A549 (cell line): ENCODE results near the gene MYOD1. TPM values are rescaled to one million over a fixed set of nuclear protein-coding genes. Genes with fewer than 3 reads are reported as not detected.

Experiments
- ATAC-seq, 2 experiments: fragments of 200-7000 bp in 1 of 2; fragments of >200 bp in 1 of 2; cut with Nextera tagmentation in 1 of 2; cut with Tn5 transposase in 1 of 2; 3 replicates each; pipeline versions ENCODE4 v1.8.0 to v1.9.1; 2018 to 2020; ENCODE audit warnings: mild to moderate bottlenecking in 1 of 2, moderate library complexity in 1 of 2
- CTCF ChIA-PET: fragments of 300-600 bp; sonication (Branson Sonifier 250); formaldehyde crosslinking; extraction: SDS; loops from one replicate; lab custom pipeline; 2021; ENCODE audit warnings: antibody characterized with exemption, inconsistent platforms; lab: Yijun Ruan, JAX
- POLR2A ChIA-PET: fragments of 350-600 bp; formaldehyde crosslinking; extraction: SDS; loops from one replicate; lab custom pipeline; 2021; ENCODE audit warnings: antibody characterized with exemption, inconsistent platforms; lab: Yijun Ruan, JAX
- DNase-seq, 2 experiments: peaks; one replicate each; pipeline versions ENCODE4 v3.0.0 to v3.0.0-alpha.2; 2011 to 2016; ENCODE audit warnings: low read depth in 1 of 2, low spot score in 1 of 2
- FAIRE-seq: peaks from 2 replicates; lab custom pipeline; 2011; peaks lifted over from hg19 to GRCh38; lab: Jason Lieb, UNC
- H3K27ac ChIP-seq, 2 experiments: fragments of >200 bp; sonication (Bioruptor Twin); formaldehyde crosslinking; 3 replicates each; pipeline ENCODE4 v1.5.1; 2016 to 2017
- H3K4me1 ChIP-seq: fragments of >200 bp; sonication (Bioruptor Twin); formaldehyde crosslinking; 3 replicates; pipeline ENCODE4 v1.6.1; 2016
- H3K4me2 ChIP-seq: fragments of >200 bp; sonication (Bioruptor Twin); formaldehyde crosslinking; 3 replicates; pipeline ENCODE4 v1.6.1; 2016
- H3K4me3 ChIP-seq: fragments of >200 bp; sonication (Bioruptor Twin); formaldehyde crosslinking; 3 replicates; pipeline ENCODE4 v1.5.1; 2016
- H3K9me3 ChIP-seq: fragments of >200 bp; sonication (Bioruptor Twin); formaldehyde crosslinking; 3 replicates; pipeline ENCODE4 v1.6.1; 2016
- BHLHE40 ChIP-seq: IDR thresholded peaks from 2 replicates; pipeline ENCODE4 v1.6.1; 2012; ENCODE audit warnings: low read depth, low read length, inconsistent platforms
- CBX2 ChIP-seq: fragments of 200-600 bp; sonication (generic); IDR thresholded peaks from 2 replicates; pipeline ENCODE4 v1.6.1; 2016; ENCODE audit warnings: low read depth, mild to moderate bottlenecking, borderline replicate concordance
- CBX8 ChIP-seq: fragments of 200-600 bp; sonication (generic); IDR thresholded peaks from 2 replicates; pipeline ENCODE4 v1.6.1; 2016
- CEBPB ChIP-seq, 2 experiments: fragments of >200 bp in 1 of 2; sonication (Bioruptor Twin) in 1 of 2; formaldehyde crosslinking in 1 of 2; IDR thresholded peaks; 2 replicates each; pipeline ENCODE4 v1.6.1; 2012 to 2016
- CHD4 ChIP-seq: fragments of 200-600 bp; sonication (generic); IDR thresholded peaks from 2 replicates; pipeline ENCODE4 v1.6.1; 2016; ENCODE audit warnings: antibody characterized with exemption, mild to moderate bottlenecking, borderline replicate concordance
- EHF ChIP-seq: fragments of 250-450 bp; sonication (Bioruptor Pico); IDR thresholded peaks from 2 replicates; pipeline ENCODE4 v1.5.0; 2020; ENCODE audit warnings: mild to moderate bottlenecking
- ESRRA ChIP-seq: fragments of 150-350 bp; IDR thresholded peaks from 2 replicates; pipeline ENCODE4 v1.6.1; 2014; ENCODE audit warnings: mild to moderate bottlenecking, low read length, borderline replicate concordance
- HOXA7 ChIP-seq: fragments of 250-450 bp; sonication (Bioruptor Pico); IDR thresholded peaks from 2 replicates; pipeline ENCODE4 v1.5.0; 2020; ENCODE audit warnings: mild to moderate bottlenecking, moderate library complexity
- JUN ChIP-seq, 2 experiments: fragments of >200 bp; sonication (Bioruptor Twin); formaldehyde crosslinking; IDR thresholded peaks; 2 replicates in 1 of 2; 3 replicates in 1 of 2; pipeline ENCODE4 v1.6.1; 2016 to 2017
- JUNB ChIP-seq: fragments of >200 bp; sonication (Bioruptor Twin); formaldehyde crosslinking; IDR thresholded peaks from 2 replicates; pipeline ENCODE4 v1.6.1; 2016
- MAX ChIP-seq: IDR thresholded peaks from 2 replicates; pipeline ENCODE4 v1.6.1; 2012
- MAZ ChIP-seq: fragments of 150-350 bp; IDR thresholded peaks from 2 replicates; pipeline ENCODE4 v1.6.1; 2014; ENCODE audit warnings: antibody characterized with exemption, low read depth, low read length, borderline replicate concordance
- MYC ChIP-seq: IDR thresholded peaks from 2 replicates; pipeline ENCODE4 v1.6.1; 2012; ENCODE audit warnings: mild to moderate bottlenecking, inconsistent platforms, low read length, improper control_type of control experiment, borderline replicate concordance
- NR3C1 ChIP-seq: fragments of >200 bp; sonication (Bioruptor Twin); formaldehyde crosslinking; IDR thresholded peaks from 3 replicates; pipeline ENCODE4 v1.6.1; 2017
- PHF8 ChIP-seq: fragments of 200-600 bp; sonication (generic); IDR thresholded peaks from 2 replicates; pipeline ENCODE4 v1.6.1; 2016; ENCODE audit warnings: low read depth, mild to moderate bottlenecking, antibody characterized with exemption, moderate library complexity, borderline replicate concordance
- POLR2A ChIP-seq: IDR thresholded peaks from 2 replicates; pipeline ENCODE4 v1.6.1; 2012; ENCODE audit warnings: mild to moderate bottlenecking, low read length
- RARB ChIP-seq: fragments of 250-450 bp; sonication (Bioruptor Pico); IDR thresholded peaks from 2 replicates; pipeline ENCODE4 v1.8.0; 2021; ENCODE audit warnings: mild to moderate bottlenecking, moderate library complexity
- RFX5 ChIP-seq: fragments of 450-650 bp; IDR thresholded peaks from 2 replicates; pipeline ENCODE4 v1.7.1; 2014; ENCODE audit warnings: antibody characterized with exemption, mild to moderate bottlenecking, moderate library complexity
- RNF2 ChIP-seq: fragments of 200-600 bp; sonication (generic); IDR thresholded peaks from 2 replicates; pipeline ENCODE4 v1.6.1; 2016; ENCODE audit warnings: low read depth, mild to moderate bottlenecking, antibody characterized with exemption, moderate library complexity, borderline replicate concordance
- SREBF2 ChIP-seq: fragments of 450-650 bp; IDR thresholded peaks from 2 replicates; pipeline ENCODE4 v1.6.1; 2014; ENCODE audit warnings: mild to moderate bottlenecking, moderate library complexity
- ZFP36 ChIP-seq: fragments of 450-650 bp; IDR thresholded peaks from 2 replicates; pipeline ENCODE4 v1.6.1; 2014; ENCODE audit warnings: borderline replicate concordance; ENCODE audit not compliant: partially characterized antibody
- ZNF302 ChIP-seq: fragments of 250-450 bp; sonication (Bioruptor Pico); IDR thresholded peaks from 2 replicates; pipeline ENCODE4 v1.9.0; 2021; ENCODE audit warnings: inconsistent platforms, mild to moderate bottlenecking, moderate library complexity
- WGBS: methylation state at CpG from one replicate; pipeline ENCODE4 v1.1.6; 2017; ENCODE audit errors: missing lambda C conversion rate; 5-methylcytosine and 5-hydroxymethylcytosine counted together
- polyA plus RNA-seq, 4 experiments: library from polyadenylated mRNA; depleted of rRNA in 3 of 4; stranded (reverse); fragments of >200 nt; fragmentation: RNase III in 1 of 4; extraction: RNeasy Plus Mini Kit Qiagen cat#74134 plus additional on column Dnase treatment in 1 of 4; gene quantifications; 2 replicates in 3 of 4; 3 replicates in 1 of 4; pipeline ENCODE4 v1.2.3, GENCODE V29; 2011 to 2017
- TF ChIP-seq, protein P1 (sequence below): fragments of 450-650 bp; IDR thresholded peaks from 2 replicates; pipeline ENCODE4 v1.6.1; 2014; ENCODE audit warnings: antibody characterized with exemption
- TF ChIP-seq, protein P2 (sequence below): fragments of 200-600 bp; sonication (generic); IDR thresholded peaks from 2 replicates; pipeline ENCODE4 v1.6.1; 2016; ENCODE audit warnings: antibody characterized with exemption, mild to moderate bottlenecking, moderate library complexity

Gene MYOD1
- polyA plus RNA-seq, 2 of the 4 experiments (the other 2 are of a cell fraction), result not detected

DNA sequence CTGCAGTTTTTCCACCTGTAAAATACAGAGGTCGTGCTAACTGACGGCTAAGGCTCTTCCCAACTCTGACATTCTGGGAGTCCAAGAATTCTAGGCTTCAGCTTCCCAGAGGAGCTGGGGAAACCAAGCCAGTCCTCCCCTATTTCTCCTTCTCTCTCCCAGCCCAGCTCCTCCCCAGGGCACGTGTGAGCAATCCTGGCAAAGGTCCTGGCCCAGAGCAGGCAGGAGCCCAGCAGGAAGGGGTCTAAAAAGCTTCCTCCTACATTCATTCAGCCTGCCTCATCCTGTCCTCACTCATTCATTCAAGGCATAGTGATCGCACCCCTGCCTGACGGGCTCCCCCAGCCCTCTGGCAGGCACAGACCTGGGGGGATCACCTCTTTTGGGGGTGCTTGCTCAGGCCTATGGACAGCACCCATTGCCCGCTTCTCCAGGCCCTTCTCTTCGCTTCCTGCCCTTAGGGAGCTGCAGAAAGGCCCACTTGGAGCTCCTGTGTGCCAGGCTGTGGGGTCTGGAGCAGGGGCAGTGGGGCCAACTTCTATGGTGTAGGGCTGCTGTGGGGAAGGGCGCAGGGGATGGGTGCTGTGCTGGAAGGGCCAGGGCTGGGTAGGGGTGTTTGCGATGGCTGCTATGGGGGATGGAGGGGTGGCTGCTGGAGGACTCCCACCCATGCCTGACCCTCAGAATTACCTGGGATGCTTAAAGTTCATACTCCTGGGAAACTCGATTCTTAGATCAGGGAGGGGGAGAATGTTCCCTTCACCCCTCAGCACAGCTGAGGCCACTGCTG, 25.0 kb downstream of the MYOD1 start:
- ChIA-PET POLR2A (interaction anchor here (0.6 kb wide), 1 partner anchor 155 kb away, joined by 4 read pairs; no protein-coding TSS in a partner anchor), CTCF (interaction anchor here (1.0 to 9.8 kb wide), 2 partner anchors 13 to 40 kb away, joined by 3 to 94 read pairs; no protein-coding TSS in a partner anchor)
- 39% methylated on average over 10 of the region's 10 CpGs for WGBS
- ATAC-seq, result peak in 1 of 2 experiments; percentile 25; a peak in 2 of 6 replicates
- H3K9me3 ChIP-seq, result no peaks in the 10 kb centered on the region
- no peak overlapping the region for H3K4me3 ChIP-seq
- H3K27ac ChIP-seq, result no peak overlapping the region
- FAIRE-seq, result no peak
- H3K4me2 ChIP-seq, result no peak overlapping the region
- no peak for TF ChIP-seq NR3C1
- TF ChIP-seq, protein P1, sequence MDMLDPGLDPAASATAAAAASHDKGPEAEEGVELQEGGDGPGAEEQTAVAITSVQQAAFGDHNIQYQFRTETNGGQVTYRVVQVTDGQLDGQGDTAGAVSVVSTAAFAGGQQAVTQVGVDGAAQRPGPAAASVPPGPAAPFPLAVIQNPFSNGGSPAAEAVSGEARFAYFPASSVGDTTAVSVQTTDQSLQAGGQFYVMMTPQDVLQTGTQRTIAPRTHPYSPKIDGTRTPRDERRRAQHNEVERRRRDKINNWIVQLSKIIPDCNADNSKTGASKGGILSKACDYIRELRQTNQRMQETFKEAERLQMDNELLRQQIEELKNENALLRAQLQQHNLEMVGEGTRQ, result no peak
- TF ChIP-seq MAZ, result no peak
- TF ChIP-seq, protein P2, sequence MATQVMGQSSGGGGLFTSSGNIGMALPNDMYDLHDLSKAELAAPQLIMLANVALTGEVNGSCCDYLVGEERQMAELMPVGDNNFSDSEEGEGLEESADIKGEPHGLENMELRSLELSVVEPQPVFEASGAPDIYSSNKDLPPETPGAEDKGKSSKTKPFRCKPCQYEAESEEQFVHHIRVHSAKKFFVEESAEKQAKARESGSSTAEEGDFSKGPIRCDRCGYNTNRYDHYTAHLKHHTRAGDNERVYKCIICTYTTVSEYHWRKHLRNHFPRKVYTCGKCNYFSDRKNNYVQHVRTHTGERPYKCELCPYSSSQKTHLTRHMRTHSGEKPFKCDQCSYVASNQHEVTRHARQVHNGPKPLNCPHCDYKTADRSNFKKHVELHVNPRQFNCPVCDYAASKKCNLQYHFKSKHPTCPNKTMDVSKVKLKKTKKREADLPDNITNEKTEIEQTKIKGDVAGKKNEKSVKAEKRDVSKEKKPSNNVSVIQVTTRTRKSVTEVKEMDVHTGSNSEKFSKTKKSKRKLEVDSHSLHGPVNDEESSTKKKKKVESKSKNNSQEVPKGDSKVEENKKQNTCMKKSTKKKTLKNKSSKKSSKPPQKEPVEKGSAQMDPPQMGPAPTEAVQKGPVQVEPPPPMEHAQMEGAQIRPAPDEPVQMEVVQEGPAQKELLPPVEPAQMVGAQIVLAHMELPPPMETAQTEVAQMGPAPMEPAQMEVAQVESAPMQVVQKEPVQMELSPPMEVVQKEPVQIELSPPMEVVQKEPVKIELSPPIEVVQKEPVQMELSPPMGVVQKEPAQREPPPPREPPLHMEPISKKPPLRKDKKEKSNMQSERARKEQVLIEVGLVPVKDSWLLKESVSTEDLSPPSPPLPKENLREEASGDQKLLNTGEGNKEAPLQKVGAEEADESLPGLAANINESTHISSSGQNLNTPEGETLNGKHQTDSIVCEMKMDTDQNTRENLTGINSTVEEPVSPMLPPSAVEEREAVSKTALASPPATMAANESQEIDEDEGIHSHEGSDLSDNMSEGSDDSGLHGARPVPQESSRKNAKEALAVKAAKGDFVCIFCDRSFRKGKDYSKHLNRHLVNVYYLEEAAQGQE, result no peak
- TF ChIP-seq CBX8, result no peak
- TF ChIP-seq SREBF2, result no peak
- TF ChIP-seq CHD4, result no peak
- no peaks in the 10 kb centered on the region for H3K4me1 ChIP-seq
- no peak for DNase-seq

- CTCF ChIA-PET, result interaction anchor here (1.3 to 9.8 kb wide), 3 partner anchors 12 to 234 kb away, joined by 3 to 94 read pairs (median 19); no protein-coding TSS in a partner anchor
Observed at GRCh38 chr11:17745023-17745772, 25.8 kb downstream of the MYOD1 start.

GRCh38 chr11:17746096-17746495, 26.7 kb downstream of the MYOD1 start:
- FAIRE-seq (no peak), DNase-seq (no peak), ATAC-seq (no peak)
- Histone ChIP-seq H3K4me3 (no peak overlapping the region), H3K27ac (no peak overlapping the region), H3K9me3 (no peaks in the 10 kb centered on the region), H3K4me1 (no peaks in the 10 kb centered on the region), H3K4me2 (no peak overlapping the region)
- CTCF ChIA-PET, result interaction anchor here (1.3 to 9.8 kb wide), 4 partner anchors 10 to 233 kb away, joined by 3 to 94 read pairs (median 12); no protein-coding TSS in a partner anchor
- POLR2A ChIA-PET, result no interaction called here
- WGBS, result 28% methylated on average over 10 of the region's 11 CpGs
- TF ChIP-seq POLR2A (no peak), RNF2 (no peak), ZNF302 (CRISPR knock-in tag) (no peak), JUN (IDR thresholded peaks at IDR 0.05) (no peak), BHLHE40 (no peak), ZFP36 (no peak), CBX2 (no peak), HOXA7 (CRISPR knock-in tag) (no peak), RFX5 (no peak), ESRRA (no peak), MYC (no peak), RARB (no peak)
- TF ChIP-seq, protein P2, result no peak
- TF ChIP-seq, protein P1, result no peak

More at GRCh38 chr11:17745023-17745772, 25.8 kb downstream of the MYOD1 start:
- TF ChIP-seq JUNB, result no peak
- TF ChIP-seq CEBPB (IDR thresholded peaks at IDR 0.05), result no peak
- no peak for TF ChIP-seq RNF2
- no peak for TF ChIP-seq MAX
- no peak for TF ChIP-seq EHF (CRISPR knock-in tag)
- TF ChIP-seq PHF8, result no peak
- no peaks in the 10 kb centered on the region for H3K9me3 ChIP-seq
- 55% methylated on average over 14 of the region's 20 CpGs for WGBS
- no peak overlapping the region for H3K4me3 ChIP-seq
- H3K4me1 ChIP-seq, result no peaks in the 10 kb centered on the region
- POLR2A ChIA-PET, result no interaction called here
- FAIRE-seq, result no peak
- DNase-seq, result no peak
- H3K4me2 ChIP-seq, result no peak overlapping the region
- H3K27ac ChIP-seq, result no peak overlapping the region
- ATAC-seq, result no peak
